PC-9 (cell line): ENCODE data around the gene MTCL1. TPM values are rescaled to one million over a fixed set of nuclear protein-coding genes. Genes with fewer than 3 reads are reported as not detected.

Experiments
- BruUV-seq: library from RNA; stranded (reverse); fragments of 400-500 nt; replicated peaks from 2 replicates; lab custom pipeline; 2021; lab: Mats Ljungman, UMichigan
- CTCF ChIA-PET: fragments of 300-600 bp; sonication (Branson Sonifier 250); formaldehyde crosslinking; loops from one replicate; lab custom pipeline; 2022; ENCODE audit warnings: antibody characterized with exemption; lab: Charles Lee
- POLR2A ChIA-PET: fragments of 300-600 bp; sonication (Branson Sonifier 250); formaldehyde crosslinking; loops from one replicate; lab custom pipeline; 2022; ENCODE audit warnings: antibody characterized with exemption; ENCODE audit not compliant: unreplicated experiment; lab: Charles Lee
- DNase-seq, 2 experiments: peaks; one replicate each; pipeline versions ENCODE4 v3.0.0 to v3.0.0-alpha.2; 2015 to 2022; ENCODE audit warnings: mixed read lengths in 1 of 2
- H2AFZ ChIP-seq: fragments of 200-600 bp; sonication (generic); 2 replicates; pipeline ENCODE4 v1.8.1; 2017; ENCODE audit warnings: antibody characterized with exemption
- H3F3A ChIP-seq: fragments of 200-600 bp; sonication (generic); 2 replicates; pipeline ENCODE4 v1.8.1; 2017; ENCODE audit warnings: antibody characterized with exemption, mild to moderate bottlenecking, low read depth; ENCODE audit not compliant: insufficient read depth
- H3K27ac ChIP-seq: fragments of 200-600 bp; sonication (generic); 2 replicates; pipeline ENCODE4 v1.6.1; 2016; ENCODE audit warnings: mixed run types
- H3K27me3 ChIP-seq: fragments of 200-600 bp; sonication (generic); 2 replicates; pipeline ENCODE4 v1.6.1; 2016; ENCODE audit warnings: low read depth, mixed run types; ENCODE audit not compliant: insufficient read depth
- H3K36me3 ChIP-seq: fragments of 200-600 bp; sonication (generic); 2 replicates; pipeline ENCODE4 v1.6.1; 2016; ENCODE audit warnings: low read depth, mixed run types
- H3K4me1 ChIP-seq: fragments of 200-600 bp; sonication (generic); replicated peaks from 2 replicates; pipeline ENCODE4 v1.6.1; 2016; ENCODE audit warnings: mixed run types; ENCODE audit not compliant: insufficient read depth
- H3K4me2 ChIP-seq: fragments of 200-600 bp; sonication (generic); 2 replicates; pipeline ENCODE4 v1.6.1; 2017; ENCODE audit warnings: mixed run types
- H3K4me3 ChIP-seq: fragments of 200-600 bp; sonication (generic); 2 replicates; pipeline ENCODE4 v1.6.1; 2016; ENCODE audit warnings: mixed run types
- H3K79me2 ChIP-seq: fragments of 200-600 bp; sonication (generic); 2 replicates; pipeline ENCODE4 v1.6.1; 2017; ENCODE audit warnings: low read depth, mixed run types
- H3K9me2 ChIP-seq: fragments of 200-600 bp; sonication (generic); 2 replicates; pipeline ENCODE4 v1.8.1; 2017; ENCODE audit warnings: mild to moderate bottlenecking; ENCODE audit not compliant: insufficient read depth
- H3K9me3 ChIP-seq: fragments of 200-600 bp; sonication (generic); 2 replicates; pipeline ENCODE4 v1.8.1; 2016; ENCODE audit warnings: low read depth; ENCODE audit not compliant: insufficient read depth
- H4K20me1 ChIP-seq: fragments of 200-600 bp; sonication (generic); 2 replicates; pipeline ENCODE4 v1.8.1; 2017; ENCODE audit not compliant: insufficient read depth
- EZH2 ChIP-seq: fragments of 200-600 bp; sonication (generic); IDR thresholded peaks from 2 replicates; pipeline ENCODE4 v1.8.0; 2017; ENCODE audit warnings: antibody characterized with exemption, low read depth
- intact Hi-C: fragments of 100-400 bp; cut with micrococcal nuclease; formaldehyde crosslinking; loops from one replicate; pipeline ENCODE4 v1.10.0; 2022; ENCODE audit not compliant: unreplicated experiment
- total RNA-seq: library from RNA; stranded (reverse); gene quantifications from 2 replicates; pipeline ENCODE4 v1.2.3, GENCODE V29; 2021
- TF ChIP-seq, protein P1 (sequence below): fragments of 200-600 bp; sonication (generic); conservative IDR thresholded peaks from 2 replicates; pipeline ENCODE4 v1.6.1; 2017; ENCODE audit warnings: mixed run types, antibody characterized with exemption, mild to moderate bottlenecking, moderate library complexity

The MTCL1 gene
- total RNA-seq, 1 experiment from 2014 or later: 29.6 TPM

GRCh38 chr18:8810157-8810556, 104.8 kb downstream of the MTCL1 start:
- Histone ChIP-seq H3K27ac (no peak overlapping the region), H3F3A (no peaks in the 10 kb centered on the region), H3K79me2 (no peaks in the 10 kb centered on the region), H3K4me1 (no peaks in the 10 kb centered on the region), H3K4me2 (no peak overlapping the region), H3K9me2 (no peaks in the 10 kb centered on the region), H3K9me3 (no peaks in the 10 kb centered on the region), H3K4me3 (no peak overlapping the region), H3K36me3 (no peaks in the 10 kb centered on the region), H4K20me1 (no peaks in the 10 kb centered on the region), H3K27me3 (no peaks in the 10 kb centered on the region), H2AFZ (no peak overlapping the region)
- CTCF ChIA-PET: no interaction called here
- POLR2A ChIA-PET: no interaction called here
- no TSS peak for BruUV-seq
- no peak for TF ChIP-seq EZH2
- TF ChIP-seq, protein P1, sequence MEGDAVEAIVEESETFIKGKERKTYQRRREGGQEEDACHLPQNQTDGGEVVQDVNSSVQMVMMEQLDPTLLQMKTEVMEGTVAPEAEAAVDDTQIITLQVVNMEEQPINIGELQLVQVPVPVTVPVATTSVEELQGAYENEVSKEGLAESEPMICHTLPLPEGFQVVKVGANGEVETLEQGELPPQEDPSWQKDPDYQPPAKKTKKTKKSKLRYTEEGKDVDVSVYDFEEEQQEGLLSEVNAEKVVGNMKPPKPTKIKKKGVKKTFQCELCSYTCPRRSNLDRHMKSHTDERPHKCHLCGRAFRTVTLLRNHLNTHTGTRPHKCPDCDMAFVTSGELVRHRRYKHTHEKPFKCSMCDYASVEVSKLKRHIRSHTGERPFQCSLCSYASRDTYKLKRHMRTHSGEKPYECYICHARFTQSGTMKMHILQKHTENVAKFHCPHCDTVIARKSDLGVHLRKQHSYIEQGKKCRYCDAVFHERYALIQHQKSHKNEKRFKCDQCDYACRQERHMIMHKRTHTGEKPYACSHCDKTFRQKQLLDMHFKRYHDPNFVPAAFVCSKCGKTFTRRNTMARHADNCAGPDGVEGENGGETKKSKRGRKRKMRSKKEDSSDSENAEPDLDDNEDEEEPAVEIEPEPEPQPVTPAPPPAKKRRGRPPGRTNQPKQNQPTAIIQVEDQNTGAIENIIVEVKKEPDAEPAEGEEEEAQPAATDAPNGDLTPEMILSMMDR: no peak
- intact Hi-C loops: no loop called here
- DNase-seq: no peak

GRCh38 chr18:8811115-8811514, 105.8 kb downstream of the MTCL1 start:
- no TSS peak for BruUV-seq
- H3K4me3 ChIP-seq: no peak overlapping the region
- intact Hi-C loops: no loop called here
- H3K4me2 ChIP-seq: no peak overlapping the region
- H3K9me2 ChIP-seq: no peaks in the 10 kb centered on the region
- ChIA-PET CTCF (no interaction called here), POLR2A (no interaction called here)
- no peaks in the 10 kb centered on the region for H3K27me3 ChIP-seq
- no peaks in the 10 kb centered on the region for H3K4me1 ChIP-seq
- DNase-seq: no peak
- no peak for TF ChIP-seq EZH2
- TF ChIP-seq, protein P1: no peak
- H3K9me3 ChIP-seq: no peaks in the 10 kb centered on the region
- H3F3A ChIP-seq: 0 out of 2 replicates have a peak, but pooled peaks cover 3% of the 10 kb centered on the region
- no peak overlapping the region for H3K27ac ChIP-seq
- no peaks in the 10 kb centered on the region for H4K20me1 ChIP-seq
- no peak overlapping the region for H2AFZ ChIP-seq
- H3K36me3 ChIP-seq: no peaks in the 10 kb centered on the region
- no peaks in the 10 kb centered on the region for H3K79me2 ChIP-seq

GRCh38 chr18:8812631-8813030, 107.3 kb downstream of the MTCL1 start:
- Histone ChIP-seq H2AFZ (no peak overlapping the region), H3K4me3 (no peak overlapping the region), H4K20me1 (no peaks in the 10 kb centered on the region), H3K4me2 (no peak overlapping the region), H3K4me1 (no peaks in the 10 kb centered on the region), H3K27me3 (no peaks in the 10 kb centered on the region), H3K9me2 (no peaks in the 10 kb centered on the region), H3F3A (0 out of 2 replicates have a peak, but pooled peaks cover 3% of the 10 kb centered on the region), H3K9me3 (no peaks in the 10 kb centered on the region), H3K27ac (no peak overlapping the region), H3K36me3 (no peaks in the 10 kb centered on the region), H3K79me2 (no peaks in the 10 kb centered on the region)
- intact Hi-C loops: no loop called here
- no TSS peak for BruUV-seq
- TF ChIP-seq, protein P1: no peak
- TF ChIP-seq EZH2: no peak
- ChIA-PET POLR2A (no interaction called here), CTCF (no interaction called here)
- DNase-seq: no peak
